HUES48 (cell line): ENCODE data around the gene EFCAB8.
"Not testable (repeated sequence)": the region's sequence is repeated elsewhere in the genome, so short reads cannot be mapped to it uniquely, and the experiment has no call there.

Experiments
- H3K27ac ChIP-seq: one replicate; pipeline ENCODE4 v1.7.0; 2013; ENCODE audit warnings: low read depth, low read length, inconsistent platforms
- H3K27me3 ChIP-seq: 2 replicates; pipeline ENCODE4 v1.6.1; 2013; ENCODE audit warnings: mild to moderate bottlenecking, low read length; ENCODE audit not compliant: control insufficient read depth, insufficient read depth
- H3K36me3 ChIP-seq: 2 replicates; pipeline ENCODE4 v1.6.1; 2013; ENCODE audit warnings: low read length; ENCODE audit not compliant: control insufficient read depth, insufficient read depth
- H3K4me1 ChIP-seq: 2 replicates; pipeline ENCODE4 v1.6.1; 2013; ENCODE audit warnings: mild to moderate bottlenecking, low read length; ENCODE audit not compliant: control insufficient read depth, insufficient read depth
- H3K4me3 ChIP-seq: 2 replicates; pipeline ENCODE4 v1.5.1; 2013; ENCODE audit warnings: mild to moderate bottlenecking, low read depth, low read length
- H3K9ac ChIP-seq: 2 replicates; pipeline ENCODE4 v1.6.1; 2013; ENCODE audit warnings: mild to moderate bottlenecking, low read depth, low read length, moderate library complexity
- H3K9me3 ChIP-seq: 2 replicates; pipeline ENCODE4 v1.6.1; 2013; ENCODE audit warnings: low read length; ENCODE audit not compliant: control insufficient read depth, insufficient read depth

Gene EFCAB8

DNA sequence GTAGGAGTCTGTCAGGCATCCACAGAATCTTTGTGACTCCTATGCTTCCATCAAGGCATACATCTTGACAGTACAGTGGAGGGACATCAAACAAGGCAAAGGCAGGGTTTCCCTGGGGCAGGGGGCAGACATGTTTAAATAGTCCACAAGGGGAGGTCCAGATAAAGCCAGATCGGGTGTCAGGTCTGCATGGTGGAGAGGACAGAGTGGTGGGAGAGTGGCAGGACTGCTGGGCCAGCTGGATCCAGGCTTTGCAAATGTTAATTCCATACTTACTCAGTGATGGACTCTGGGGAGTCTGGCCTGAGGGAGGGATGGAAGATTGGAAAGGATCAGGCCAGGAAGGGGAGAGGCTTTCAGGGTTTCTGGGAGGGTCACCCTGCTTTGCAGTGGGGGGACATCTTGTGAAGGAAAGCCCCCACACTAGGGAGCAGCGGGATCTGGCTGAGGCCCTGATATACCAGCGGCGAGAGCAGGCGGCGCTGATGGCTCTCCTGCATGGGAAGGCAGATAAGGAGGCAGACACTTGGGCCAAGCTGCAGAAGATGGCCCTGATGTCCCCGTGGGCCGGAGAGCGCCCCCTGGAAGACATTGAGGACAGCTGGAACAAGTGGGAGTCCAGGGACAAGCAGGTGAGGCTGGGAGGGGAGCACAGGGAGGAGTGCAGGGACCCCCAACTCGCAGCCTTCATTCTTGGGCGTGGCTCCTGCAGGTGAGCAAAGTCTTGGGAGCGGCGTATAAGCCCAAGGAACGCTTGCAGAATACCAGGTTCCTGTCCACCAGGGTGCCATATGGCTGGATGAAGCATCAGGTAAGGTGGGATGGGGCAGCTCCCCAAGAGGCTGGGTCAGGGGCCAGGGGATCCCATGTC lies 100.9 kb downstream of the EFCAB8 start:
- Histone ChIP-seq H3K36me3 (no peaks in the 10 kb centered on the region), H3K27me3 (no peaks in the 10 kb centered on the region; the same call in 1 of the 2 replicates), H3K4me1 (no peaks in the 10 kb centered on the region), H3K4me3 (no peak overlapping the region), H3K9me3 (peaks cover 8% of the 10 kb centered on the region; the same call in 1 of the 2 replicates), H3K9ac (no peak overlapping the region), H3K27ac (no peak overlapping the region)

- peaks cover 8% of the 10 kb centered on the region; the same call in 1 of the 2 replicates for H3K9me3 ChIP-seq
- H3K4me3 ChIP-seq = no peak overlapping the region
- no peaks in the 10 kb centered on the region for H3K36me3 ChIP-seq
- H3K27ac ChIP-seq = no peak overlapping the region
- H3K4me1 ChIP-seq = no peaks in the 10 kb centered on the region
- H3K9ac ChIP-seq = no peak overlapping the region
- H3K27me3 ChIP-seq = no peaks in the 10 kb centered on the region; the same call in 1 of the 2 replicates
Measured at GRCh38 chr20:32960222-32960518, 101.4 kb downstream of the EFCAB8 start.

DNA sequence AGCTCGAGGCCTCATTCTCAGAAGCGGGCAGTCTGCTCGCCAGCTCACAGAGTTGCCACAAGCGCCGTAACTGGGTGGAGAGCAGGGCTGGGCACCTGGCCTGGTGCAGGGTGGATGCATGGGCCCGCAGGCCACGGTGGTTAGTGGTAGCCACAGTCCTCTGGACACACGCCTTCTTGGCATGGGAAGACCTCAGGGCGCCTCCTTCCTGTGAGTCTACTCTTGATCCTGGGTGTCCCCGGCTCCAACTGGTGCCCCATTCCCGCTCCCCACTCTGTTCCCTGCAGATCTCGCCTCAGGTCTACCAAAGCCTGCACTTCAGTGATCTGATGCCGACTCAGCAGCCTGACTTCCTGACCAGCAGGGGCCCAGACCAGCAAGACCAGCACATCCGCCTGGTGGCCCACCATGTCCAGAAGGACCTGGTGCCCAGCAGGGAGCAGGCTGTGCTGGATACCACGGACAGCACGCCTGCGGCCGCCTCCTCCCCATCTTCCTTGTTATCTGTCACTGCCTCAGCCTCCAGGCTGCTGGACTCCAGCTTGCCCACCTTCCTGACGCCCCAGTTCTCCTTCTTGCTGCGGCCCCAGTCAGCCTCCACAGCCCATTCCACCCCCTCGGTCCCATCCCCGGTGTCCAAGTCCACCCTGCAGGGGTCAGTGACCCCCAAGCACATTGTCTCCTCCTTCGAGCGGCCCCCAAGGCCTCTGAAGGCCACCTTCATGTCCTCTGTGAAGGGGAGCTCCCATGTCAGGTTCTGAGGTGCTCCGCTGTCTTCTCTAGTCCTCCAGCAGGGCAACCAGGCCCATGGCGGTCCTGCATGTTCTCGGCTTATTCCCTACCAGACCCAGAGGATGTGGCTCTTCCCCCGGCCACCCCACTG lies 102.4 kb downstream of the EFCAB8 start:
- Histone ChIP-seq H3K4me3 (no peak overlapping the region), H3K9me3 (peaks cover 8% of the 10 kb centered on the region; the same call in 1 of the 2 replicates), H3K27ac (no peak overlapping the region), H3K9ac (no peak overlapping the region), H3K36me3 (no peaks in the 10 kb centered on the region), H3K27me3 (no peaks in the 10 kb centered on the region; the same call in 1 of the 2 replicates), H3K4me1 (no peaks in the 10 kb centered on the region)

- no peak overlapping the region for H3K27ac ChIP-seq
- H3K36me3 ChIP-seq = no peaks in the 10 kb centered on the region
- no peaks in the 10 kb centered on the region for H3K4me1 ChIP-seq
- H3K9ac ChIP-seq = no peak overlapping the region
- H3K9me3 ChIP-seq = 0 out of 2 replicates have a peak, but pooled peaks cover 3% of the 10 kb centered on the region
- H3K27me3 ChIP-seq = no peaks in the 10 kb centered on the region; the same call in 1 of the 2 replicates
- H3K4me3 ChIP-seq = no peak overlapping the region
Measured at GRCh38 chr20:32962053-32962452, 103.3 kb downstream of the EFCAB8 start.

- H3K9ac ChIP-seq, H3K4me3 ChIP-seq, H3K27ac ChIP-seq, H3K9me3 ChIP-seq, H3K27me3 ChIP-seq, H3K4me1 ChIP-seq, H3K36me3 ChIP-seq: not testable (repeated sequence)
Measured at GRCh38 chr20:32962646-32963045, 103.9 kb downstream of the EFCAB8 start.

- no peaks in the 10 kb centered on the region for H3K36me3 ChIP-seq
- H3K4me3 ChIP-seq = no peak overlapping the region
- no peaks in the 10 kb centered on the region for H3K9me3 ChIP-seq
- H3K27me3 ChIP-seq = no peaks in the 10 kb centered on the region; the same call in 1 of the 2 replicates
- H3K4me1 ChIP-seq = no peaks in the 10 kb centered on the region
- no peak overlapping the region for H3K9ac ChIP-seq
- H3K27ac ChIP-seq = no peak overlapping the region
Measured at GRCh38 chr20:32963176-32963575, 104.5 kb downstream of the EFCAB8 start.

DNA sequence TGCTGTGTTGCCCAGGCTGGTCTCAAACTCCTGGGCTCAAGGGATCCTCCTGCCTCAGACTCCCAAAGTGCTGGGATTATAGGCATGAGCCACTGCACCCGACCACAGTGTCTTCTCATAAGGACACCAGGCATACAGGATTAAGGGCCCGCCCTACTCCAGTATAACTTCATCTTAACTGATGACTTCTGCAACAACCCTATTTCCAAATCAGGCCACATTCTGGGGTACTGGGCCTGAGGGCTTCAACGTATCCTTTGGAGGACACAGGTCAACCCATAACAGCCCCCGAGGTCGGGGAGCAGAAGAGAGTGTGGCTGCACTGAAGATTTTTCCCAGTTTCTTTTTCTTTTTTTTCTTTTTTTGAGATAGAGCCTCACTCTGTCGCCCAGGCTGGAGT lies 105.9 kb downstream of the EFCAB8 start:
- H3K9me3 ChIP-seq = no peaks in the 10 kb centered on the region
- no peaks in the 10 kb centered on the region for H3K4me1 ChIP-seq
- no peak overlapping the region for H3K4me3 ChIP-seq
- no peaks in the 10 kb centered on the region for H3K36me3 ChIP-seq
- H3K27me3 ChIP-seq = no peaks in the 10 kb centered on the region
- H3K27ac ChIP-seq = no peak overlapping the region
- no peak overlapping the region for H3K9ac ChIP-seq

- no peaks in the 10 kb centered on the region for H3K4me1 ChIP-seq
Measured at GRCh38 chr20:32965115-32965514, 106.4 kb downstream of the EFCAB8 start.

GRCh38 chr20:32965581-32966373 lies 107.1 kb downstream of the EFCAB8 start:
- H3K27me3 ChIP-seq = no peaks in the 10 kb centered on the region
- H3K27ac ChIP-seq = no peak overlapping the region
- H3K9ac ChIP-seq = no peak overlapping the region
- no peaks in the 10 kb centered on the region for H3K9me3 ChIP-seq
- H3K4me3 ChIP-seq = no peak overlapping the region
- H3K36me3 ChIP-seq = no peaks in the 10 kb centered on the region
- no peaks in the 10 kb centered on the region for H3K4me1 ChIP-seq

More at GRCh38 chr20:32965115-32965514, 106.4 kb downstream of the EFCAB8 start:
- no peaks in the 10 kb centered on the region for H3K9me3 ChIP-seq
- no peak overlapping the region for H3K27ac ChIP-seq
- no peak overlapping the region for H3K9ac ChIP-seq
- H3K36me3 ChIP-seq = no peaks in the 10 kb centered on the region
- H3K27me3 ChIP-seq = no peaks in the 10 kb centered on the region
- H3K4me3 ChIP-seq = no peak overlapping the region

GRCh38 chr20:32966382-32966781 lies 107.7 kb downstream of the EFCAB8 start:
- no peaks in the 10 kb centered on the region for H3K36me3 ChIP-seq
- H3K27ac ChIP-seq = no peak overlapping the region
- peaks cover under 1% of the 10 kb centered on the region; the same call in 1 of the 2 replicates for H3K4me1 ChIP-seq
- H3K4me3 ChIP-seq = no peak overlapping the region
- no peaks in the 10 kb centered on the region for H3K27me3 ChIP-seq
- no peak overlapping the region for H3K9ac ChIP-seq
- H3K9me3 ChIP-seq = no peaks in the 10 kb centered on the region
